ENCODE data around the gene SYT2.
"Not testable (repeated sequence)": the region's sequence is repeated elsewhere in the genome, so short reads cannot be mapped to it uniquely, and the experiment has no call there.

SYT2 gene

GRCh38 chr1:202628646-202629215 lies 81.5 kb downstream of the SYT2 start:
- Histone ChIP-seq H3K9ac (ENCODE audit: low read length) (no peak overlapping the region), H3K36me3 (ENCODE audit: control insufficient read depth, insufficient read depth, low read length, severe bottlenecking) (no peaks in the 10 kb centered on the region), H3K27me3 (replicated peaks; ENCODE audit: control insufficient read depth, insufficient read depth, low read length) (peaks cover 13% of the 10 kb centered on the region), H3K4me3 (ENCODE audit: low read length) (no peak overlapping the region), H3K9me3 (ENCODE audit: control insufficient read depth, low read length) (no peaks in the 10 kb centered on the region), H3K4me1 (ENCODE audit: control insufficient read depth, insufficient read depth, low read length) (peaks cover 4% of the 10 kb centered on the region)
- DNase-seq (ENCODE audit: low read depth): no peak

DNA sequence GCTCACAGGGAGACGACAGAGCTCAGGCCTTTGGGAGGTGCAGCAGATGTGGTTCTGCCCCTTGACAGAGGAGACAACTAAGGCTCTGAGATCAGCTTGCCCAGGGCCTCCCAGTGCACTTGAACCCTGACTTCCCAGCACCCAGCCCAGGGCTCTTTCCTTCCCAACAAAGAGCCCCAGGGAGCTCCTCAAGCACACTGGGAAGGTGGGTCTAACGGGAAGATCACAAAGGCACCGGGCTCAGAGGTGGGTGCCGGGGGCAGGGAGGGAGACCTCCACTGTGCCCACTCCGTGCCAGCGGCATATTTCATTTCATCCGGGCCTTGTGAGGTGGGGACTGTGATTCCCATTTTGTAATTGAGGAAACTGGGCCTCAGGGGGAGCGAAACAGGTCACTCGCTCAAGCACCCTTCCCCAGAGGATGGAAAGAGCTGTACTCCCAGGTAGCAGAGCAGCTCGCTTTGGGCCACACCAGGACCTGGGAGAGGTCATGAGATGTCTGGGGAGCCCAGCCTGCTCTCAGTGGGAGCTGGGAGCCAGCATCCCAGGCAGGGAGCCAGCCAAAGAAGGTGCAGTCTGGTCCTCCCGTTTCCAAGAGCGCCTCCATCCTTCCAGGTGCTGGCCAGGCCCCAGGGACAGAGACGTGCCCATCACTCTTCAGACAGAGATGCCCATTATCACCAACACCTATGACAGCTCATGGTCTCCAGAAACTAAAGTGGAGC lies 82.3 kb downstream of the SYT2 start:
- H3K9ac ChIP-seq (ENCODE audit: low read length): no peak overlapping the region
- peaks cover 11% of the 10 kb centered on the region for H3K4me1 ChIP-seq (ENCODE audit: control insufficient read depth, insufficient read depth, low read length)
- no peak overlapping the region for H3K4me3 ChIP-seq (ENCODE audit: low read length)
- H3K27me3 ChIP-seq (replicated peaks; ENCODE audit: control insufficient read depth, insufficient read depth, low read length): peaks cover 13% of the 10 kb centered on the region
- no peaks in the 10 kb centered on the region for H3K36me3 ChIP-seq (ENCODE audit: control insufficient read depth, insufficient read depth, low read length, severe bottlenecking)
- no peaks in the 10 kb centered on the region for H3K9me3 ChIP-seq (ENCODE audit: control insufficient read depth, low read length)
- DNase-seq (ENCODE audit: low read depth): no peak

- DNase-seq (ENCODE audit: low read depth): not testable (repeated sequence)
Measured at GRCh38 chr1:202627036-202627435, 83.2 kb downstream of the SYT2 start.

GRCh38 chr1:202625416-202626360 lies 84.6 kb downstream of the SYT2 start:
- peak; percentile 79 for DNase-seq (ENCODE audit: low read depth)
- Histone ChIP-seq H3K9ac (ENCODE audit: low read length) (no peak overlapping the region), H3K36me3 (ENCODE audit: control insufficient read depth, insufficient read depth, low read length, severe bottlenecking) (no peaks in the 10 kb centered on the region), H3K4me3 (ENCODE audit: low read length) (no peak overlapping the region), H3K27me3 (replicated peaks; ENCODE audit: control insufficient read depth, insufficient read depth, low read length) (peaks cover 9% of the 10 kb centered on the region), H3K9me3 (ENCODE audit: control insufficient read depth, low read length) (no peaks in the 10 kb centered on the region), H3K4me1 (ENCODE audit: control insufficient read depth, insufficient read depth, low read length) (peaks cover 17% of the 10 kb centered on the region)

More at GRCh38 chr1:202627036-202627435, 83.2 kb downstream of the SYT2 start:
- H3K9me3 ChIP-seq (ENCODE audit: control insufficient read depth, low read length); H3K36me3 ChIP-seq (ENCODE audit: control insufficient read depth, insufficient read depth, low read length, severe bottlenecking); H3K9ac ChIP-seq (ENCODE audit: low read length); H3K4me3 ChIP-seq (ENCODE audit: low read length): not testable (repeated sequence)
- peaks cover 13% of the 10 kb centered on the region for H3K27me3 ChIP-seq (replicated peaks; ENCODE audit: control insufficient read depth, insufficient read depth, low read length)
- H3K4me1 ChIP-seq (ENCODE audit: control insufficient read depth, insufficient read depth, low read length): peaks cover 17% of the 10 kb centered on the region

DNA sequence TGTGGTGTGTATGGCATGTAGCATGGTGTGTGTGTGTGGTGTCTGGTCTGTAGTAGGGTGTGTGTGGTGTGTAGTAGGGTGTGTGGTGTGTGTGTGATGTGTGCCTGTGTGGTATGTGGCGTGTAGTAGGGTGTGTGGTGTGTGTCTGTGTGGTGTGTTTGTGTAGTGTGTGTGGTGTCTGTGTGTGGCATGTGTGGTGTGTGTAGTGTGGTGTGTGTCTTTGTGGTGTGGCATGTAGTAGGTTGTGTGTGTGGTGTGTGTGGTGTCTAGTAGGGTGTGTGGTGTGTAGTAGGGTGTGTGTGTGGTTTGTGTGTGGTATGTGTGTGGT lies 85.5 kb downstream of the SYT2 start:
- Histone ChIP-seq H3K27me3 (replicated peaks; ENCODE audit: control insufficient read depth, insufficient read depth, low read length) (peaks cover 4% of the 10 kb centered on the region), H3K4me3 (ENCODE audit: low read length) (no peak overlapping the region), H3K36me3 (ENCODE audit: control insufficient read depth, insufficient read depth, low read length, severe bottlenecking) (no peaks in the 10 kb centered on the region), H3K9ac (ENCODE audit: low read length) (no peak overlapping the region), H3K4me1 (ENCODE audit: control insufficient read depth, insufficient read depth, low read length) (peaks cover 17% of the 10 kb centered on the region), H3K9me3 (ENCODE audit: control insufficient read depth, low read length) (no peaks in the 10 kb centered on the region)
- DNase-seq (ENCODE audit: low read depth): no peak

DNA sequence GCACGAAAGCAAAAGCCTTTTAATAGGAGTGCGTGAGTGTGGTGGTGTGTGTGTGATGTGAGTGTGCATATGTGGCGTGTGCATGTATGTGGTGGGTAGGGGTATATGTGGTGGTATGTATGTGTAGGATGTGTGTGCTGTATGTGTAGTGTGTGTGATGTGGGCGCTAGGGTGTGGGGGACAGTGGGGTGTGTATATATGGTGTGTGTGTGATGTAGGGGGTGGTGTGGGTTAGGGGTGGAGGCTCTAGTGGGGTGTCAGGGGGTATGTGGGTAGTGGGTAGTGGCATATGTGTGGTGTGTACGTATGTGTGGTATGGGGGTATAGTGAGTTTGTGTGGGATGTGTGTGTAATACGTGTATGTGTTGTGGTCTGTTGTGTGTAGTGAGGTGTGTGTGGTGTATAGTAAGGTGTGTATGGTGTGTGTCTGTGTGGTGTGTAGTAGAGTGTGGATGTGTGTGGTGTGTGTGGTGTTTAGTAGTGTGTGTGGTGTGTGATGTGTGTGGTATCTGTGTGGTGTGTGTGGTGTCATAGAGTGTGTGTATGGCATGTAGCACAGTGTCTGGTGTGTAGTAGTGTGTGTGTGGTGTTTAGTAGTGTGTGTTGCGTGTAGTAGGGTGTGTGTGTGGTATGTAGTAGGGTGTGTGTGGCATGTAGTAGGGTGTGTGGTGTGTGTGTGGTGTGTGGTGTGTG lies 86.0 kb downstream of the SYT2 start:
- H3K27me3 ChIP-seq (replicated peaks; ENCODE audit: control insufficient read depth, insufficient read depth, low read length): peaks cover 4% of the 10 kb centered on the region

DNA sequence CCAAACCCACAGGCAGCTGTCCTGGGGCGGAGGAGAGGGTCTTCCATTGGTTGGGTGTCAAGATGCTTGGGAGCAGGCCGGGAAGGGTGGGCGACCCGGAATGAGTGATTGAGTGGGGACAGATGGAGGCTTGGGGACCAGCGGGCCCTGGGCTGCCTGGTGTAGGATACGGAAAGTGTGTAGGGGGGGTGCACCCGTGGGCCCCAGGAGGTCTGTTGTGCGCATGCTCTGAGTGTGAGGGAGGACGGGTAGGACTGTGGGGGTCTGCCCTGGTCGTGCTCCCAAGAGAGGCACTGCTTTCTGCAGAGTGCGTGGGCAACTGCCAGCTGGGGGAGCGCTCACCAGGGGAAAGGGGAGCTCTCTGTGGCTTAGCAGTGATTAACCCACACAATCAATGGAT lies 86.8 kb downstream of the SYT2 start:
- Histone ChIP-seq H3K4me3 (ENCODE audit: low read length) (peak overlapping the region; percentile 27), H3K4me1 (ENCODE audit: control insufficient read depth, insufficient read depth, low read length) (peaks cover 26% of the 10 kb centered on the region), H3K9ac (ENCODE audit: low read length) (peak overlapping the region; percentile 56)
- H3K36me3 ChIP-seq (ENCODE audit: control insufficient read depth, insufficient read depth, low read length, severe bottlenecking); H3K9me3 ChIP-seq (ENCODE audit: control insufficient read depth, low read length); DNase-seq (ENCODE audit: low read depth); H3K27me3 ChIP-seq (replicated peaks; ENCODE audit: control insufficient read depth, insufficient read depth, low read length): not testable (repeated sequence)

More for the DNA sequence above, 86.0 kb downstream of the SYT2 start:
- Histone ChIP-seq H3K36me3 (ENCODE audit: control insufficient read depth, insufficient read depth, low read length, severe bottlenecking) (no peaks in the 10 kb centered on the region), H3K4me1 (ENCODE audit: control insufficient read depth, insufficient read depth, low read length) (peaks cover 19% of the 10 kb centered on the region), H3K9ac (ENCODE audit: low read length) (no peak overlapping the region), H3K9me3 (ENCODE audit: control insufficient read depth, low read length) (no peaks in the 10 kb centered on the region), H3K4me3 (ENCODE audit: low read length) (no peak overlapping the region)
- DNase-seq (ENCODE audit: low read depth): no peak

GRCh38 chr1:202623075-202623474 lies 87.2 kb downstream of the SYT2 start:
- H3K27me3 ChIP-seq (replicated peaks; ENCODE audit: control insufficient read depth, insufficient read depth, low read length): peaks cover 4% of the 10 kb centered on the region
- no peaks in the 10 kb centered on the region for H3K36me3 ChIP-seq (ENCODE audit: control insufficient read depth, insufficient read depth, low read length, severe bottlenecking)
- H3K4me3 ChIP-seq (ENCODE audit: low read length): peak overlapping the region; percentile 27
- peak overlapping the region; percentile 56 for H3K9ac ChIP-seq (ENCODE audit: low read length)
- H3K4me1 ChIP-seq (ENCODE audit: control insufficient read depth, insufficient read depth, low read length): peaks cover 30% of the 10 kb centered on the region
- peak; percentile 31 for DNase-seq (ENCODE audit: low read depth)
- H3K9me3 ChIP-seq (ENCODE audit: control insufficient read depth, low read length): no peaks in the 10 kb centered on the region

DNA sequence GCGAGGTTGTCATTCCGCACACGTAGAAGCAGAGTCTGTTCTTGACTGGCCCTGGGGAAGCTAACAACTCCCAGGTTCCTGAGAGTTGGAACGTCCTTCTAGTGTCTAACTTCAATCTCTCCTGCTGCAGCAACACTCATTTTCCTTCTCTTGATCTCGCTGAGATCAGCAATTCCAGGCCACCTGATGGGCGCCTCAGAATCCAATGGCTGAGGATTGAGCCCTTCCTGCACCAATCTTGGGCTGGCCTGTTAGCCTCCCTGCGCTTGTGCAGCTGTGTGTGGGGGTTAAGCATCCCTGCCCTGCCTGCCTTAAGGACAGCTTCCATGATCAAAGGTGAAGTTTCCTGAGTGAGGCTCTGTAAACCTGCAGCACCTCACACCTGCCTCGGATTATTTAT lies 87.9 kb downstream of the SYT2 start:
- no peaks in the 10 kb centered on the region for H3K9me3 ChIP-seq (ENCODE audit: control insufficient read depth, low read length)
- no peak for DNase-seq (ENCODE audit: low read depth)
- no peak overlapping the region for H3K9ac ChIP-seq (ENCODE audit: low read length)
- H3K4me1 ChIP-seq (ENCODE audit: control insufficient read depth, insufficient read depth, low read length): peaks cover 31% of the 10 kb centered on the region
- H3K4me3 ChIP-seq (ENCODE audit: low read length): no peak overlapping the region
- H3K36me3 ChIP-seq (ENCODE audit: control insufficient read depth, insufficient read depth, low read length, severe bottlenecking): no peaks in the 10 kb centered on the region
- peaks cover 4% of the 10 kb centered on the region for H3K27me3 ChIP-seq (replicated peaks; ENCODE audit: control insufficient read depth, insufficient read depth, low read length)

- no peaks in the 10 kb centered on the region for H3K9me3 ChIP-seq (ENCODE audit: control insufficient read depth, low read length)
- no peaks in the 10 kb centered on the region for H3K36me3 ChIP-seq (ENCODE audit: control insufficient read depth, insufficient read depth, low read length, severe bottlenecking)
- no peak overlapping the region for H3K4me3 ChIP-seq (ENCODE audit: low read length)
- H3K4me1 ChIP-seq (ENCODE audit: control insufficient read depth, insufficient read depth, low read length): peaks cover 31% of the 10 kb centered on the region
- no peak overlapping the region for H3K9ac ChIP-seq (ENCODE audit: low read length)
- peaks cover 4% of the 10 kb centered on the region for H3K27me3 ChIP-seq (replicated peaks; ENCODE audit: control insufficient read depth, insufficient read depth, low read length)
- DNase-seq (ENCODE audit: low read depth): no peak
Measured at GRCh38 chr1:202621446-202621845, 88.8 kb downstream of the SYT2 start.

- H3K4me3 ChIP-seq (ENCODE audit: low read length); H3K9me3 ChIP-seq (ENCODE audit: control insufficient read depth, low read length); H3K9ac ChIP-seq (ENCODE audit: low read length); H3K27me3 ChIP-seq (replicated peaks; ENCODE audit: control insufficient read depth, insufficient read depth, low read length); H3K36me3 ChIP-seq (ENCODE audit: control insufficient read depth, insufficient read depth, low read length, severe bottlenecking); DNase-seq (ENCODE audit: low read depth): not testable (repeated sequence)
- peaks cover 39% of the 10 kb centered on the region for H3K4me1 ChIP-seq (ENCODE audit: control insufficient read depth, insufficient read depth, low read length)
Measured at GRCh38 chr1:202620036-202620435, 90.2 kb downstream of the SYT2 start.

Measured in adipocyte (in vitro differentiated cells).